HG03378 (cell line): ENCODE results near the gene MAGI1.
"Not testable (repeated sequence)": the region's sequence is repeated elsewhere in the genome, so short reads cannot be mapped to it uniquely, and the experiment has no call there.

ENCODE experiments used
- ATAC-seq: cut with Tn5 transposase; IDR thresholded peaks from one replicate; pipeline ENCODE4 v1.9.1; 2021; ENCODE audit warnings: mild to moderate bottlenecking, moderate library complexity; ENCODE audit not compliant: unreplicated experiment

The MAGI1 gene

DNA sequence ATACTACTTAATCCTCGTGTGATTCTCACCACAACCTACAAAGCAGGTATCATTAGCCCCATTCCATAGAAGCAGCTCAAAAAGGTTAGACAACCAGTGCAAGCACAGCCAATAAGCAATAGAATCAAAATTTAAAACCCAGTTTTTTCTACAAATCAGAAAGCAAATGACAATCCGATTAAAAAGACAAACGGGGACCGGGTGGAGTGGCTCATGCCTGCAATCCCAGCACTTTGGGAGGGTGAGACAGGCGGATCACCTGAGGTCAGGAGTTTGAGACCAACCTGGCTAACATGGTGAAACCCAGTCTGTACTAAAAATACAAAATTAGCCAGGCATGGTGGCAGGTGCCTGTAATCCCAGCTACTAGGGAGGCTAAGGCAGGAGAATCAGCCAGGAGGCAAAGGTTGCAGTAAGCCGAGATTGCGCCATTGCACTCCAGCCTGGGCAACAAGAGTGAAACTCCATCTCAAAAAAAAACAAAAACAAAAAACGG, 430.7 kb downstream of the MAGI1 start:
- not testable (repeated sequence) for ATAC-seq

DNA sequence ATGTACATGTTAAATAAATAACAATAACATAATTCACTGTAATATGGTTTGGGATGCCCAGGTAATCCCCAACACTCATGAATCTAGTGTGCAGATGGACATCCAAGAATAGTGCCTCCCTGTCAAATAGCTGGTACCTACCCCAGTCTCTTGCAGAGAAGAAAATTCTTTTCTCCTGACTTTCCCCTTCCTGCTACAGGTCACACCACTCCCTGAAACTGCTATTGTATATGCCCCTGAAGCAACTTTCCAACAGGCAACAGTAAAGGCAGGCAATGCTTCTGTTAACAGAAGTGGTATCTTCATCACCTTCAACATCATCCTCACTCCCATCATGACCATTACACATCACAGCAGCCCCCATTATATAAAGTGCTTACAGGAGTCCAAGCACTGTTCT, 431.6 kb downstream of the MAGI1 start:
- no peak for ATAC-seq

DNA sequence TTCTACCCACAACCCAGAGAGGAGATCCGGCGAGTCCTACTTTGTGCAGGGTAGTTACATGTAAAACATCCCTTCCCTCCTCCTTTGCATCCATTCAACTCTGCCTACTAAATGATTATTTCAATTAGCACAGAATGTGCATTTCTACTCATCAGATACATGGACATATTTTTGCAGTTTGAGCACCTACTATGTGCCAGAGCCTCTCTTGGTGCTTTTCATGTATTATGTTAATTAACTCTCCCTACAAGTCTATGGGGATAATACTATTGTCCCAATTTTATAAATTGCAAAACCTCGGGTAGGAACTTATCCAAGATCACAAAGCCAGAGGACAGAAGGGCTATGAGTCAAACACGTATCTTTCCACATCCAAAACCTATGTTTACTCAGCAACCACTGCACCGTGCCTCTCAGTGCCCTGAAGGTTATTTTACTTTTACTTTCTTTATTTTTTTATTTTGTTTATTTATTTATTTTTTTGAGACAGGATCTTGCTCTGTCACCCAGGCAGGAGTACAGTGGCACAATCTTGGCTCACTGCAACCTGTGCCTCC, 432.8 kb downstream of the MAGI1 start:
- ATAC-seq, result no peak

DNA sequence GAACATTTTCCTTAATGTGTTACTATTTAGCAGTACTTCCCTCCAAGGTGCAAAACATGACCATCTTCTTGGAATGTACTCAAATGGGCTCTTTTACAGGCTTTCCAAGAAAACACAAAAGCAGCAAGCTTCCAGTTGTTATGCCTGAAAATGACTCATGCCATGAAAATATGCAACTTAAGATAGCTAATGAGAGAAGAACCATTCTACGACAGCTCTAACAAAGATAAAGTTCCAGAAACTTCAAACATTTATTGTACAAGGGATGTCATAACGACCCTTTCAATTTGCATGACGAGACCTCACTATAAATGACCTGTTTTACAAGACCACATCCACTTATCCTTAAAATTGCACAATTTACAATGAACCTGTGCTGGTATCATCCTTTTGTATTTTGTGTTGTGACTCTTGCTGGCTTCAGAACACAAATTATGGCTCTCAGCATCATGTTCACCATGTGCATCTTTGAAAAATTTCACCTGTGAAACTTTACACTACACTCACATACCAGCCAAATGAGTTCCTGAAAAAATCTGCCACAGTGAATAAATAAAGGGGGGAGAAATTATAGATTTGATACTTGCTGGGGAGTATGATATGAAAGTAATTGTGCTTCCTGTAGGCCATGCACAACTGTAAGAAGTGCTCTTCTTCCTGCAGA, 433.7 kb downstream of the MAGI1 start:
- no peak for ATAC-seq

DNA sequence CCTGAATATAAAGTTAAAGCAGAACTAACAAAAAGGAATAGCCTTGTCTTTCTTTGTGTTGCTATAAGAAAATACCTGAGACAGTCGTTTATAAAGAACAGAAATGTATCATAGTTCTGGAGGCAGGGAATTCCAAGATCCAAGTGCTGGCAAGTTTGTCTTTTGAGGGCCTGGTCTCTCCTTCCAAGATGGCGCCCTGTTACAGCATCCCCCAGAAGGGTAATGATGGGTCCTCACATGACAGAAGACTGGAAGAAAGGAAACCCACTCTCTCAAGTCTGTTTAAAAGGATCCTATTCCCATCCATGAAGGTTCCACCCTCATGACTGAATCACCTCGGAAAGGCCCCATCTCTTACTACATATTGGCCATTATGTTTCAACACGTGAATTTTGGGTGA, 435.1 kb downstream of the MAGI1 start:
- ATAC-seq, result no peak

DNA sequence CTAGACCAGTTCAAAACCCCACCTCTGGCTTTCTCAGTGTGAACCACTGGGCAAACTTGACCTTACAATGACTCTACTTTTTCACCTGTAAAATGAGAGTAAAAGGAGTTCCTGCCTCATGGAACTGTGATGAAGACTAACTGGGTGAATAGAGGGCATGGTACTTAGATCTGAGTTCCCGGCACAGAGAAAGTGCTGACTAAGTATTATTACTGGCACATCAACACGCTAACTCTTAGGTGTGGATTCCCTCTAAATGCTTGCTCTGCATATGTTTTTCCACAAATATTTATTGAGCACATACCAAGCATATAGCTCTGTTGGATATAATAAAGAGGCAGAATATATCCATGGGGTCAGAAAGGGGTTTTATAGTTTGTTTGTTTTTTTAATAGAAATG, 437.8 kb downstream of the MAGI1 start:
- ATAC-seq, result no peak

DNA sequence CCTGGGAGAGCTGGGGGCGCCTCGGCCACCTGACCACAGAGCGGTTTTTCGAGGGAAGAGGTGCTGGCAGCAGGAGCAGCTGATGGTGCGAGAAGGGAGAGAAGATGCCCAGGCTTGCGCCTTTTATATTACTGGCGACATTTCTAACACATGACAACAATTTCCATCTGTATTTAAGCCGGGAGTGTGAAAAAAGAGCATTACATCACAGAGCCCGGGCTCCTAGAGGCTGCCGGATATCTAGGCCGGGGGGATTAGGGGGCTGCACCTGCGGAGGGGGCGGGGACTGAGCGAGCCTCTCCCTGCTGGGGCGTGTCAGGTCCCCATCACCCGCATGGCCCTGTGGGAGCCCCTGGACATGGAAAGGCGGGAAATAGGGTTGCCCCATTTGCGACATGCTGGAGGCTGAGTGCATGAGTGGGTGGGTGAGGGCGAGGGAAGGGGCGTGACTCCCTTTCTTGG, 440.7 kb downstream of the MAGI1 start:
- no peak for ATAC-seq

DNA sequence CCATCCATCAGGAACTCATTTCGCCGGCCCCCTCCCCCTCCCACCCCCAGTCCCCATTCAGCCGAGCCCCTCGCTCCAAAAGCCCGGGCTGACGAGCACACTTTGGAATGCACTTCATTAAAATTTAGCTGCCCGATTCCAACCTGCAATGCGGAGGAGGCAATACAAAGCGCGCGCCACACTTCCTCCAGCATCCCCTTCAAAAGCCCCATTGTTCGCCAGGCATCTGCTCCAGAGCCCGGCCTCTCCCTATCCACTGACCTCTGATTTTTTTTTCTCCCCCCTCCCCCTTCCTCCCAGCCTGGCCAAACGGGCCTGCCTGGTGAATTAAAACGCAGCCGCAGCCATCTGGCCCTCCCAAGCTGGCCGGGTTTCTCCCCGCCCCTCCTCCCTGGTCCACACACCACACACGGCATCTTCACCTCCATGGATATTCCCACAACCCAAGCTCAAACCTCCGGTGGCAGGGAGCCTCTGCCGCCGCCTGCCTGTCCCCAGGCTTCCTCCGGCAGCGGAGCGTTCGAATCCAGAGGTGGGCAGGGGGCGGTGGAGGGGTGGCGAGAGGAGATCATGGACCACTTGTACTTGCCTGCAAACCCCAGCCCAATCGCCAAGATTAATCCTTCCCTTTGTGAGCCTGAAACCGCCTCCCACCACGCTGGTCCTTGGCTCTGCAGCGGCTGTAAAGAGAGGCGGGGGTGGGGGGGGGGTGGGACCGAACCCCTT, 441.3 kb downstream of the MAGI1 start:
- no peak for ATAC-seq

DNA sequence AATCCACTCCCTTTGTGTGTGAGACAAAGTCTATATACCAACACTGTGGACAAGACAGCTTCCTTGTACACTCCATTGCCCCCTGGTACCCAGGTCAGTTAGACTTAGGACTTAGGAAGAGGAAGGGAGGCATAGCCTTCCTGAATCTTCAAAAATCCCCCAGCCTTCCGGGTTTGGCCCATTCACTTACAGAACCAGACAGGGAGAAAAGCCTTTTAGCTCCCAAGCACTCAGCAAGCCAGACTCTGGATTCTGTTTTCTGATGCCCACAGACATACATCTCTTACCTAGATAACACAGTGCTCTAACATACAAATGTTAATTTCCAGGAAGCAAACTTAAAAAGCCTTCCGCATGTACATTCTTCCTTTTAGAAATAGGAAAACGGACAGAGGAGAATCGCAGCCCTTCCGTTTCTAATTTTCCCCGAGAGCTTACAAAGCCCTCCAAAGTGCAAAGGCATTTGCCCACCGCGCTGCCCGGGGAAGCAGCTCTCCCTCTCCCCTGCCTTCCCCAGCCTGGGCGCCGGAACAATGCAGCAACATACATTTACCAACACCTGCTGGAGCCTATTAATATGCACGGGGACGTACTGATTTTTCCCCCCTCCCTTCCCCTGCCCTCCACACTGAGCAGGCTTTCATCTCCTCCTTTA, 442.0 kb downstream of the MAGI1 start:
- no peak for ATAC-seq

DNA sequence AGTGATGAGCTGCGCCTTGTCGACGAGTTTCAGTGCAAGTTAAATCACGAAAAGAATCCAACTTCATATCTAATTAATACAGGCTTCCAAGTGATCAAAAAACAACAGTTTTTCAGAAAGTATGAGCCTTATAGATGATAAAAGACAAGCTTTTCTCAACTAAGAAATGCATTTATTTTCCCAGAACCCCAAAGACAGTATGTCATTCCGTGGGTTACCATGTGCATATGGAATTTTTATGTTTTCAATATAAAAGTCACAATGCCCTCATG, 442.8 kb downstream of the MAGI1 start:
- ATAC-seq, result no peak

DNA sequence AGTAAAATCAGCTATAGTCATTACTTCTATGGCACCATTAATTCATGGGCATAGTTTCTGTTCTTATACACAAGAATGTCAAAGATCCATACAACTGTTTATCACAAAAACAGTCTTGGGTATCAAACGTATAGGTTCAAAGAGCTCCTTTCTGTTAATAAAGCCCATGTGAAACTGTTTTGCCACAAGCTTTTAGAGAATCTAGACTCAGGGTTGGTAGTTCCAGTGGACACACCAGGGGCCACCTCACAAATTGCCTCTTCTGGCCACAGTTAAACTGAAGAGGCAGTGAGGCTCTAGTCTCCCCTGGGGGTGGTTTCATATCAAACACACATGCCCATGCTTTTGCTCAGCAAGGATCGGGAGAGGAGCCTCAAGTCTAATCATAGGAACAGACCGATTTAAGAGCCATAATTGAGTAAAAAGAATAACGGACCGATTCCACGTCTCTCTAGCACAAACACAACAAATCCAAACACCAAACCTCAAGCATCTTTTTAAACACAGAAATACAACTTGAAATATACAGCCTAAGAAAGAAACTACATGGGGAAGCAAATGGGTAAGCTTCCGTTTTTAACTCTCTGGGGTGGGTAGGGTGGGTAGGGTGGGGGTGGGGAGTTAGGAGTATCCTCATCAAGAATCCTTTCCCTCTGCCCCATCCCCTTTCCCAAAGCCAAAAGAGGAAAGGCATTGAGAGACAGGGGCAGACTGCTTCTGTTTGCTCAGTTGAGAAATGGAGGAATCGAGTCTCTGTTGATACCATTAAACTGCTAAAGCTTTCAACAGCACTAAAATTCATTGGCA, 443.3 kb downstream of the MAGI1 start:
- ATAC-seq, result no peak

DNA sequence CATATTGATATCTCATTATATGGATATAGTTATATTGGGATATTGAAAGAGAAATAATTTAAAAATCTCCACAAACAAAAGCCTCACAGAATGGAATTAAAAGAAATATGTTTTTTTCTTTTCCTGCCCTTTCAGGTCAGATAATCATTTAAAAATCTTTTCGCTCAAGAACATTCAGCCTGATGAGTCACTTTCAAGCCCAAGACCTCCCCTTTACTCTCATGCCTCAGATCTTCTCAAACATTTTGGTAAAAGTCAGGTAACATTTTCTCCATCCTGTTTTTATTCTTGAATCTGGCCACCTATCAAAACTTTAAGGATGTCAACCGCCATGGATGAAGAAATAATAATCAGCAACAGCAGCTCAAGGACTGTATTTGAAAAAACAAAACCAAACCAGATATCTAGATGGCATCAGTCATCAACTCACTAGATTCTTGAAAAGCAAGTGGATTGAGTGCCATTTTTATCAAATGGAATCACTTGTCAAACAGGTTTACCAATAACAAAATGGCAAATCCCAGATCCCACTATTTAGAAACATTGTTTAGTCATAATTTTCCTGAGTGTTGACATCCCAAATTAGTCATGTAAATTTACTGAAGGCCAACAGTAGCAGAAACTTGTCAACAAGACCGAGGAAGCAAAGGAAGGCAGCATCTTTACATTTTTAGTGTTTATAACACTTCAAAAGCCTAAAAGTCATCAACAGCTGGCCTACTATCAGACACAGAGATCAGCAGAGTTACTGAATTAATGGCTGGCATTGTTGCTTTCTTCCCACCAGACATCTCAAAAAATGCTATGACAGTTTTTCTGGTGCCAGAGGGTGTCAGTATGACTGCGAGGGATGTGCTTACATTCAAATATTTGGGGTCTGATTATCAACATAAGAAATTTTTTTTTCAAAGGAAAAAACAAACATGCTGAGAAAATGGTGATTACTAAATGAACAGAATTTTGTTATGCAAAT, 444.7 kb downstream of the MAGI1 start:
- no peak for ATAC-seq

DNA sequence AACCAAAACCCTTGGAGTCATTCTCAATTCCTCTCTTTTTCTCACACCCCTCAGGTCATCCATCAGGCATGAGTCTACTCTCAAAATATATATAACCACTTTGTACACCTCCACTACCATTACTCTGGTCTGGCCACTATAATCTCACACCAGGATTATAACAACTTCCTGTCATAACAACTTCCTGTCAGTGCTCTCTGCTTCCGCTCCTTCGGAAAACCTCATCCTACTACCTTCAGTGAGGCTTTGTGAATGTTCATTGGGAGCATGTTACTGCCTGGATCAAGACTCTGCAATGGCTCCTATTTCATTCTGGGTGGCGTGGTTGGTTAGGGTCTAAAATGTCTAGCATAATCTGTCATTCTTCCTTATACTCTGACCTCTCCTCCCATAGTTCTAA, 447.4 kb downstream of the MAGI1 start:
- no peak for ATAC-seq

DNA sequence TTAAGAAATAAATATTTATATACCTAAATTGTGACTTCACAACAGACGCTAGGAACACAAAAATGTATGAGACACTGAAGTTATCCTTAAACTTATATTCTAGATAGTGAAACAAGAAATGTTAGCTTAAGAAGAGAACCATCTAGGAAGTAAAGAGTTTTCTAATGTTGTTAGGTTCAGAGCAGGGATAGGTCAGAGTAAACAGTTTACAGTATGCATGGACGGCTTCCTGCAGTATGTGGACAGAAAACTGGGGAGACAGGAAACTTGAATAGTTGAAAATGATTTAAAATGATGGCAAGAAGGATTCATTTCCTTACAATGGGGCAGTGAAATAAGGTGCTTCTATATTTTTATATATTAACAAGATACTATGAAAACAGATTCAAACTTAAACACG, 449.8 kb downstream of the MAGI1 start:
- no peak for ATAC-seq

DNA sequence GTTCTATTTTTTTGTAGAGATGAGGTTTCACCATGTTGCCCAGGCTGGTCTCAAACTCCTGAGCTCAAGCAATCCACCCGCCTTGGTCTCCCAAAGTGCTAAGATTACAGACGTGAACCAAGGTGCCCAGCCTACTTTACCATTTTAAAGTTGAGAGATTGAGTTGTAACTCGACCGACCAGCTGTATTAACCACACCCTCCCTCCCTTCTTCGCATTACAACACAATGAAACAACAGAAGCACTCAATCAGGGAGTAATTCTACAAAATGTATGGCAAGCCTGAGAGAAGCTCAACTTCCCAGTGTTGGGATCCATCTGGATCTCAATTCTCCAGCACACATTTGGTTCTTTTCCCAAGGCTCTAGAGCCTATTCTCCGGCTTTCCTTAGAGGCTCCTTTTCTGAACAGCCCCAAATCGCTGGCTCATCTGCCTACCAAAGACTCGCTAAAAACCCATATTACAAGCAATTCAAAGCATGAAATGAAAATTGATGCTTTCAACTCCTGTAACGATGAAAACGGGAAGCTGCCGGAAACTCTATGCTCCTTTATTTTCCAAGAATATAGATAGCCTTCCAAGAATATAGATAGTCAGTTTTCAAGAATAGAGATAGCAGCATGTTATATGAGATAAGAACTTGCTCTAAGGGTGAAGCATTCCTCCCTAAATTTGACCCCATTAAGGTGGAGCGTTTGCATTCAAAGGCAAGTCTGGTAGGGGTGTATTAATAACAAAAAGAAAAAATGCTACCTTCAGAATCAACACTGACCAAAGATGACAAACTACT, 450.9 kb downstream of the MAGI1 start:
- no peak for ATAC-seq

DNA sequence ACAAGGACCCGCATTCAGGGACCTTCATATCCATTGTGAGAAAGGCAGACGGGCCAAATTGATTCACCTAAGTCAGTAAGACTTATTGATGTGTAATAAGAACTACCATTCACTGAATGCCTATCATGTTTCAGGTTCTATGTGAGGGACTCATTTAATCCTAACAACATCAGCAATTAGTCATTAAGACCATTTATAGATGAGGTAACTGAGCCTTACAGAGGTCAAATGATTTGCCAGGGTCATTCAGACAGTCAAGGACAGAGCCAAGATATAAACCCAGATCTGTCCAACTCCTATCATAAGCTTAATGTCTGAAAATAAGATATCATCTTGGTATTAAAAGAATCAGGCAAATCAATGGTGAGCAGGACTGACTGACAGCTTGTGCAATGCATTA, 453.8 kb downstream of the MAGI1 start:
- no peak for ATAC-seq

DNA sequence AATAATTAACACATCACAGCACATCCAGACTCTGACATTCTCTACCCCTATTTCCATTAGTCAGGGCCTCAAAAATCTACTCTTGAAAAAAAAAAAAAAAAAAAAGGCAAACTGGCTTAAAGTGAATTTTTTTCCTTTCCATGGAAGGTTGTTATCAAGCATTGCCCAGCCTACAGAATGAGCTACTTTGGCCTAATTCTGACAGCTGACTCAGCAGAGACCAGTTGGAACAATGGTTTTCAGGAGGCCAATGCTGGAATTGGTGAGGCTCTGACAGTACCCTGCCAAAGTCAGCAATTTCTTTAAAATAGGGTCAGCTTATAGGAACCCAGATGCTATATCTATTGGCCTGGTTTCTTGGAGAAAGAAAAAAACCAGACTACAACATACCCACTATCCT, 454.7 kb downstream of the MAGI1 start:
- ATAC-seq, result no peak

DNA sequence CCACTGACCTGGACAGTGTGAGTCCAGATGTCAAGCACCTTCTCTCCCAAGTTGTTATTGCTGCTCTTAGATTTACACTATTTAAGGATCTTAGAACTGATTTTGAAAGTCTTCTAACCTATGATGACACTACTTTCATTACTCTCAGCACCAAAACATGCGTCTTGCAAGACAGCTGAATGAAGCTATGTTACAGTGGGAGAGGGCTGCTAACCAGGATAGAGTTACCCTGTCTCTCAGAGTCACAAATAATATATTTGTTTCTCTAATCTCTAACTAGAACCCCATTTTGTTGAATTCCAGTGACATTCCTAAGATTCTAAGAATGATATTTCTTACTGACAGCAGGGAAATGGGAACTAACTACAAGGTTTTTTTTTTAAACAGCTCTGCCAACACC, 455.5 kb downstream of the MAGI1 start:
- no peak for ATAC-seq
